Smooth muscle cell (in vitro differentiated cells): ENCODE data around the gene GRID1. TPM values are rescaled to one million over a fixed set of nuclear protein-coding genes. Genes with fewer than 3 reads are reported as not detected.
A peak's percentile ranks its signal among the peaks of the same experiment; 100 is the strongest.

Experiments
- DNase-seq: peaks from one replicate; lab custom pipeline; 2025; ENCODE audit not compliant: unreplicated experiment; lab: John Stamatoyannopoulos, UW
- H2AFZ ChIP-seq: fragments of 200-600 bp; sonication (generic); 2 replicates; pipeline ENCODE4 v1.6.0; 2016; ENCODE audit warnings: antibody characterized with exemption, low read depth, mild to moderate bottlenecking
- H3F3A ChIP-seq: fragments of 200-600 bp; sonication (generic); 2 replicates; pipeline ENCODE4 v1.6.0; 2017; ENCODE audit warnings: antibody characterized with exemption, low read depth
- H3K27ac ChIP-seq: fragments of 200-600 bp; sonication (generic); 2 replicates; pipeline ENCODE4 v1.5.1; 2016; ENCODE audit warnings: low read depth, mild to moderate bottlenecking
- H3K27me3 ChIP-seq: fragments of 200-600 bp; sonication (generic); 2 replicates; pipeline ENCODE4 v1.6.1; 2016; ENCODE audit warnings: low read depth, mild to moderate bottlenecking
- H3K36me3 ChIP-seq: fragments of 200-600 bp; sonication (generic); 2 replicates; pipeline ENCODE4 v1.5.1; 2016; ENCODE audit warnings: low read depth
- H3K4me1 ChIP-seq: fragments of 200-600 bp; sonication (generic); 2 replicates; pipeline ENCODE4 v1.5.1; 2016; ENCODE audit warnings: low read depth
- H3K4me2 ChIP-seq: fragments of 200-600 bp; sonication (generic); 2 replicates; pipeline ENCODE4 v1.6.0; 2016; ENCODE audit warnings: mild to moderate bottlenecking
- H3K4me3 ChIP-seq: fragments of 200-600 bp; sonication (generic); 2 replicates; pipeline ENCODE4 v1.5.1; 2016; ENCODE audit warnings: mild to moderate bottlenecking
- H3K79me2 ChIP-seq: fragments of 200-600 bp; sonication (generic); 2 replicates; pipeline ENCODE4 v1.6.0; 2016; ENCODE audit warnings: low read depth, mild to moderate bottlenecking
- H3K9ac ChIP-seq: fragments of 200-600 bp; sonication (generic); 2 replicates; pipeline ENCODE4 v1.6.0; 2016; ENCODE audit warnings: low read depth
- H3K9me3 ChIP-seq: fragments of 200-600 bp; sonication (generic); replicated peaks from 2 replicates; pipeline ENCODE4 v1.5.1; 2016; ENCODE audit warnings: low read depth
- H4K20me1 ChIP-seq: fragments of 200-600 bp; sonication (generic); 2 replicates; pipeline ENCODE4 v1.6.0; 2016; ENCODE audit warnings: low read depth
- WGBS: methylation state at CpG from one replicate; pipeline ENCODE4 v1.1.7; 2016; ENCODE audit warnings: low lambda C conversion rate; 5-methylcytosine and 5-hydroxymethylcytosine counted together
- polyA plus RNA-seq: library from polyadenylated mRNA; unstranded; fragments of >200 nt; fragmentation: Nextera tagmentation; extraction: Ambion mirVana; gene quantifications from 2 replicates; pipeline ENCODE4 v1.2.1, GENCODE V29; 2016
- total RNA-seq: library from RNA; depleted of rRNA; stranded (reverse); fragments of >200 nt; gene quantifications from 2 replicates; pipeline ENCODE4 v1.2.3, GENCODE V29; 2014
- TF ChIP-seq, protein P1 (sequence below): fragments of 200-600 bp; sonication (generic); IDR thresholded peaks from 2 replicates; pipeline ENCODE4 v1.5.1; 2017; ENCODE audit warnings: borderline replicate concordance, mild to moderate bottlenecking, antibody characterized with exemption; ENCODE audit not compliant: insufficient read depth, poor library complexity, severe bottlenecking

Gene GRID1
- total and polyA plus RNA-seq, 2 experiments from 2014 or later: 4.4 to 7.4 TPM

DNA sequence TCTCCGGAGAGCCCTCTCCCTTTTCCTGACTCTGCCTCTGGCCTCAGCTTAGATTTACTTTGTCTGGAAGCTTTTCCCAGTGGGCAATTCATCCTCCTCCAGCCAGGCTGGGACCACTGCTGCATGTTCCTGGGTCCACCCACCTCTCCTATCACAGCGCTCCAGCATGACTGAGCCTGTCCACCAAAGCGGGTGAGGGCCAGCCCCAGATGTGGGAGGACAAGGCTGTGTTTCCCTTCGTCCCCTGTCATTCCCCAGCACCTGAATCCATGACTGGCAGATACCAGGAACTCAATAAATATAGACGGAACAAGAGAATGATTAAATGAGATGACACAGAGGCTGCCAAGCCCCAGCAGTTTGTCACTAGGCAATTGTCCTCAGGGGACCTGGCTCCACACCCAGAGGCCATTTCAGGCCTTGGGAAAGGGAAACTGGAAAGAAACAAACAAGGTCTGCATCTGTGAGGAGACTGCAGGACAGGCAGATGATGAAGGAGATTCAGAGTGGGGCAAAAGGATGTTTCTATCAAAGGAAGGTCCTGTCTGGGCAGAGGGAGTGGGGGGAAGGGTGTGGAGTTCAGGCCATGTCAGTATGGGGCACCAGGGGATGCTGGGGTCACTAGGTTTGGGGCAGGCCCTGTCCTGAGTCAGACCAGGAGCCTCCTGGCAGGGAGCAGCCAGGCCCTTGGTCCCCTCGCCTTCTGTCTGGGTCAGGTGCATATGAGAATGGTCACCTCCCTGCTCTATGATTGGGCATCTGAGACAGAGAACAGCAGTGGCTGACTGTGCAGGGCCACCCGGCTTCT, 576.4 kb downstream of the GRID1 start:
- Histone ChIP-seq H3K27ac (no peak overlapping the region), H3K27me3 (no peaks in the 10 kb centered on the region), H3K79me2 (no peaks in the 10 kb centered on the region), H3K36me3 (no peaks in the 10 kb centered on the region), H3K4me3 (no peak overlapping the region), H3K9me3 (no peaks in the 10 kb centered on the region), H3K4me1 (no peaks in the 10 kb centered on the region), H3K9ac (no peak overlapping the region), H3F3A (no peaks in the 10 kb centered on the region), H4K20me1 (no peaks in the 10 kb centered on the region), H2AFZ (no peak overlapping the region), H3K4me2 (no peak overlapping the region)
- 83% methylated on average over 7 of the region's 7 CpGs for WGBS
- DNase-seq: no peak
- TF ChIP-seq, protein P1, sequence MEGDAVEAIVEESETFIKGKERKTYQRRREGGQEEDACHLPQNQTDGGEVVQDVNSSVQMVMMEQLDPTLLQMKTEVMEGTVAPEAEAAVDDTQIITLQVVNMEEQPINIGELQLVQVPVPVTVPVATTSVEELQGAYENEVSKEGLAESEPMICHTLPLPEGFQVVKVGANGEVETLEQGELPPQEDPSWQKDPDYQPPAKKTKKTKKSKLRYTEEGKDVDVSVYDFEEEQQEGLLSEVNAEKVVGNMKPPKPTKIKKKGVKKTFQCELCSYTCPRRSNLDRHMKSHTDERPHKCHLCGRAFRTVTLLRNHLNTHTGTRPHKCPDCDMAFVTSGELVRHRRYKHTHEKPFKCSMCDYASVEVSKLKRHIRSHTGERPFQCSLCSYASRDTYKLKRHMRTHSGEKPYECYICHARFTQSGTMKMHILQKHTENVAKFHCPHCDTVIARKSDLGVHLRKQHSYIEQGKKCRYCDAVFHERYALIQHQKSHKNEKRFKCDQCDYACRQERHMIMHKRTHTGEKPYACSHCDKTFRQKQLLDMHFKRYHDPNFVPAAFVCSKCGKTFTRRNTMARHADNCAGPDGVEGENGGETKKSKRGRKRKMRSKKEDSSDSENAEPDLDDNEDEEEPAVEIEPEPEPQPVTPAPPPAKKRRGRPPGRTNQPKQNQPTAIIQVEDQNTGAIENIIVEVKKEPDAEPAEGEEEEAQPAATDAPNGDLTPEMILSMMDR: no peak

DNA sequence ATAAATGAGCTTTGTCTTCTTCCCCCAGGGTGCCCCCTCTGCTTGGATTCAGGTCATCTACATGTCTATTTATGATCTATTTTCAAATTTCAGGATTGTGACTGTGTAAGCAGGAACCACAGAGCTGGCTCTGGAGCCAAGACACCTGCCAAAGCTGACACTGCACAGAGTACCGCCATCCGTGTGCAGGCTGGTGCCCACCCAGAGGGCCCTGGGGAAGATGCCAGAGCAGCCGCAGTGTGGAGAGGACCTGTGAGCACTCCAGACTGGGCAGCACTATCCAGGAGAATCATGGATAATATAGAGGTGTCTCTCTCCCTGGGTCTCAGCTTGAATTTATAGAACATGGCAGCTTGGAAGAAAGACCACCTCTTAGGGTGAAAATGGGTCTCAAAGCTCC, 577.5 kb downstream of the GRID1 start:
- no peak overlapping the region for H3K9ac ChIP-seq
- 96% methylated on average over 3 of the region's 3 CpGs for WGBS
- DNase-seq: no peak
- H3K79me2 ChIP-seq: no peaks in the 10 kb centered on the region
- H3K4me3 ChIP-seq: no peak overlapping the region
- TF ChIP-seq, protein P1: no peak
- H3K36me3 ChIP-seq: no peaks in the 10 kb centered on the region
- no peaks in the 10 kb centered on the region for H3K27me3 ChIP-seq
- no peaks in the 10 kb centered on the region for H4K20me1 ChIP-seq
- no peak overlapping the region for H3K27ac ChIP-seq
- H3K9me3 ChIP-seq: no peaks in the 10 kb centered on the region
- H3K4me2 ChIP-seq: no peak overlapping the region
- H3K4me1 ChIP-seq: no peaks in the 10 kb centered on the region
- no peak overlapping the region for H2AFZ ChIP-seq
- H3F3A ChIP-seq: no peaks in the 10 kb centered on the region

GRCh38 chr10:85788570-85788969, 578.0 kb downstream of the GRID1 start:
- Histone ChIP-seq H2AFZ (no peak overlapping the region), H3K4me2 (no peak overlapping the region), H3K27me3 (no peaks in the 10 kb centered on the region), H3K27ac (no peak overlapping the region), H3K9me3 (no peaks in the 10 kb centered on the region), H3K4me3 (no peak overlapping the region), H3K36me3 (no peaks in the 10 kb centered on the region), H4K20me1 (no peaks in the 10 kb centered on the region), H3K79me2 (no peaks in the 10 kb centered on the region), H3F3A (no peaks in the 10 kb centered on the region), H3K9ac (no peak overlapping the region), H3K4me1 (no peaks in the 10 kb centered on the region)
- 73% methylated on average over 4 of the region's 4 CpGs for WGBS
- TF ChIP-seq, protein P1: no peak
- no peak for DNase-seq

DNA sequence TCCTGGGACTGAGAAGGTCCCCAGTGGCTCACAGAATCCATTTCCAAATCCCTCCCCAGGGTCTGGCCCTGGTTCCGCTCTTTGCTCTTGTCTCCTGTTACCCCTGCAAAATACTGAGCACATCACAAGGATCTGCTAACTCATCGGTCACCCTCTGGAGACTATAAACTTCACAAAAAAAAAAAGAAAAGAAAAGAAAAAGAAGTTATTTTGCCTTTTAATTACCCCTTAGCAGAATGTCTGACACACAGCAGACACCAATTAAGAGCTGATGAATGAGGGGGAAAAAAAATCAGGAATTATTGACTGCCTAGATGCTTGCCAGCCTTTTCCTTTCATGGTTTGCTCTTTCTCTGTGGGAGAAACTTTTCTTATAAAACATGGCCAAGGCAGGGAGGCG, 578.7 kb downstream of the GRID1 start:
- Histone ChIP-seq H3K4me2 (no peak overlapping the region), H3K27me3 (no peaks in the 10 kb centered on the region), H3K36me3 (no peaks in the 10 kb centered on the region), H3K4me3 (no peak overlapping the region), H3K27ac (no peak overlapping the region), H2AFZ (peak overlapping the region; percentile 8), H3K9me3 (no peaks in the 10 kb centered on the region), H3K4me1 (no peaks in the 10 kb centered on the region), H4K20me1 (no peaks in the 10 kb centered on the region), H3K9ac (no peak overlapping the region), H3K79me2 (no peaks in the 10 kb centered on the region), H3F3A (no peaks in the 10 kb centered on the region)
- DNase-seq: no peak
- TF ChIP-seq, protein P1: no peak
- 72% methylated on average over 3 of the region's 3 CpGs for WGBS
